Liver (tissue), 3 donors: ENCODE data around the gene HBP1.

Experiments
- FOXA1 ChIP-seq: IDR thresholded peaks from 2 replicates; pipeline ENCODE4 v1.6.1; 2016; ENCODE audit warnings: antibody characterized with exemption
- TAF1 ChIP-seq: conservative IDR thresholded peaks from 2 replicates; pipeline ENCODE4 v1.6.1; 2016; ENCODE audit warnings: antibody characterized with exemption, mild to moderate bottlenecking
- TF ChIP-seq, protein P1 (sequence below): IDR thresholded peaks from 2 replicates; pipeline ENCODE4 v1.6.1; 2016; ENCODE audit warnings: antibody characterized with exemption, mild to moderate bottlenecking
- TF ChIP-seq, protein P2 (sequence below): fragments of 150-350 bp; IDR thresholded peaks from 2 replicates; pipeline ENCODE4 v1.5.1; 2017; ENCODE audit warnings: improper control_type of control experiment, low read depth, low read length; ENCODE audit not compliant: missing input control
- TF ChIP-seq, protein P3 (sequence below): IDR thresholded peaks from 2 replicates; pipeline ENCODE4 v1.6.1; 2016; ENCODE audit warnings: antibody characterized with exemption
- donor health status: healthy.
- donor health status: healthy.

DNA sequence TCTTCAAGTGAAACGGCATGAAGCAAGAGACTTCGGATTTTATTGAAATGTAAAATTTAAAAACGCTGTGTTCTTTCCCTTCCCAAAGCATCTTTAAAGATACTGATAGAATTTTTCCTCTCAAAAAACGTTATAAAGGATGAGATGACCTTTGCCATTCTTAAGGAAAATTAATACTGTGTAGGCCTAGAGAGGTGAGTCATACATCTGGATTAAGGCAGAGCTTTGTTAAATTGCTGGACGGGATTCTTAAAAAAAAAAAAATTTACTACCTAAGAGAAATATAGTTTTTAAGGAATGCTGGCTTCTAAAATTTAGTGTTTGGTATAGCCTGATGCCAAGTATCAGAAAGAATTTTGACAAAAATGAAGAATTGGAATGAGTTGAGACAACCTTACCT lies 6.3 kb upstream of the HBP1 start:
- TF ChIP-seq, protein P1, sequence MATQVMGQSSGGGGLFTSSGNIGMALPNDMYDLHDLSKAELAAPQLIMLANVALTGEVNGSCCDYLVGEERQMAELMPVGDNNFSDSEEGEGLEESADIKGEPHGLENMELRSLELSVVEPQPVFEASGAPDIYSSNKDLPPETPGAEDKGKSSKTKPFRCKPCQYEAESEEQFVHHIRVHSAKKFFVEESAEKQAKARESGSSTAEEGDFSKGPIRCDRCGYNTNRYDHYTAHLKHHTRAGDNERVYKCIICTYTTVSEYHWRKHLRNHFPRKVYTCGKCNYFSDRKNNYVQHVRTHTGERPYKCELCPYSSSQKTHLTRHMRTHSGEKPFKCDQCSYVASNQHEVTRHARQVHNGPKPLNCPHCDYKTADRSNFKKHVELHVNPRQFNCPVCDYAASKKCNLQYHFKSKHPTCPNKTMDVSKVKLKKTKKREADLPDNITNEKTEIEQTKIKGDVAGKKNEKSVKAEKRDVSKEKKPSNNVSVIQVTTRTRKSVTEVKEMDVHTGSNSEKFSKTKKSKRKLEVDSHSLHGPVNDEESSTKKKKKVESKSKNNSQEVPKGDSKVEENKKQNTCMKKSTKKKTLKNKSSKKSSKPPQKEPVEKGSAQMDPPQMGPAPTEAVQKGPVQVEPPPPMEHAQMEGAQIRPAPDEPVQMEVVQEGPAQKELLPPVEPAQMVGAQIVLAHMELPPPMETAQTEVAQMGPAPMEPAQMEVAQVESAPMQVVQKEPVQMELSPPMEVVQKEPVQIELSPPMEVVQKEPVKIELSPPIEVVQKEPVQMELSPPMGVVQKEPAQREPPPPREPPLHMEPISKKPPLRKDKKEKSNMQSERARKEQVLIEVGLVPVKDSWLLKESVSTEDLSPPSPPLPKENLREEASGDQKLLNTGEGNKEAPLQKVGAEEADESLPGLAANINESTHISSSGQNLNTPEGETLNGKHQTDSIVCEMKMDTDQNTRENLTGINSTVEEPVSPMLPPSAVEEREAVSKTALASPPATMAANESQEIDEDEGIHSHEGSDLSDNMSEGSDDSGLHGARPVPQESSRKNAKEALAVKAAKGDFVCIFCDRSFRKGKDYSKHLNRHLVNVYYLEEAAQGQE, result no peak
- TF ChIP-seq, protein P2, sequence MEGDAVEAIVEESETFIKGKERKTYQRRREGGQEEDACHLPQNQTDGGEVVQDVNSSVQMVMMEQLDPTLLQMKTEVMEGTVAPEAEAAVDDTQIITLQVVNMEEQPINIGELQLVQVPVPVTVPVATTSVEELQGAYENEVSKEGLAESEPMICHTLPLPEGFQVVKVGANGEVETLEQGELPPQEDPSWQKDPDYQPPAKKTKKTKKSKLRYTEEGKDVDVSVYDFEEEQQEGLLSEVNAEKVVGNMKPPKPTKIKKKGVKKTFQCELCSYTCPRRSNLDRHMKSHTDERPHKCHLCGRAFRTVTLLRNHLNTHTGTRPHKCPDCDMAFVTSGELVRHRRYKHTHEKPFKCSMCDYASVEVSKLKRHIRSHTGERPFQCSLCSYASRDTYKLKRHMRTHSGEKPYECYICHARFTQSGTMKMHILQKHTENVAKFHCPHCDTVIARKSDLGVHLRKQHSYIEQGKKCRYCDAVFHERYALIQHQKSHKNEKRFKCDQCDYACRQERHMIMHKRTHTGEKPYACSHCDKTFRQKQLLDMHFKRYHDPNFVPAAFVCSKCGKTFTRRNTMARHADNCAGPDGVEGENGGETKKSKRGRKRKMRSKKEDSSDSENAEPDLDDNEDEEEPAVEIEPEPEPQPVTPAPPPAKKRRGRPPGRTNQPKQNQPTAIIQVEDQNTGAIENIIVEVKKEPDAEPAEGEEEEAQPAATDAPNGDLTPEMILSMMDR, result no peak
- TF ChIP-seq, protein P3, sequence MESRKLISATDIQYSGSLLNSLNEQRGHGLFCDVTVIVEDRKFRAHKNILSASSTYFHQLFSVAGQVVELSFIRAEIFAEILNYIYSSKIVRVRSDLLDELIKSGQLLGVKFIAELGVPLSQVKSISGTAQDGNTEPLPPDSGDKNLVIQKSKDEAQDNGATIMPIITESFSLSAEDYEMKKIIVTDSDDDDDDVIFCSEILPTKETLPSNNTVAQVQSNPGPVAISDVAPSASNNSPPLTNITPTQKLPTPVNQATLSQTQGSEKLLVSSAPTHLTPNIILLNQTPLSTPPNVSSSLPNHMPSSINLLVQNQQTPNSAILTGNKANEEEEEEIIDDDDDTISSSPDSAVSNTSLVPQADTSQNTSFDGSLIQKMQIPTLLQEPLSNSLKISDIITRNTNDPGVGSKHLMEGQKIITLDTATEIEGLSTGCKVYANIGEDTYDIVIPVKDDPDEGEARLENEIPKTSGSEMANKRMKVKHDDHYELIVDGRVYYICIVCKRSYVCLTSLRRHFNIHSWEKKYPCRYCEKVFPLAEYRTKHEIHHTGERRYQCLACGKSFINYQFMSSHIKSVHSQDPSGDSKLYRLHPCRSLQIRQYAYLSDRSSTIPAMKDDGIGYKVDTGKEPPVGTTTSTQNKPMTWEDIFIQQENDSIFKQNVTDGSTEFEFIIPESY, result no peak
- TF ChIP-seq FOXA1 (no peak), TAF1 (no peak)
